ENCODE results near the gene SCAPER. TPM values are rescaled to one million over a fixed set of nuclear protein-coding genes. Genes with fewer than 3 reads are reported as not detected.

The SCAPER gene
- total RNA-seq, 2 donors from 2014 or later: 15.2 to 17.8 TPM

GRCh38 chr15:76393614-76394013 lies 511.5 kb downstream of the SCAPER start:
- Histone ChIP-seq H3K4me3 (no peak overlapping the region), H3K9ac (ENCODE audit: low read depth in 2 of 2, low read length in 2 of 2) (no peak overlapping the region), H3K27me3 (no peaks in the 10 kb centered on the region), H3K36me3 (no peaks in the 10 kb centered on the region), H3K27ac (no peak overlapping the region), H3K9me3 (no peaks in the 10 kb centered on the region), H3K4me1 (no peaks in the 10 kb centered on the region)
- no peak for TF ChIP-seq CTCF (IDR thresholded peaks at IDR 0.05)
- DNase-seq: no peak
- intact Hi-C loops (cut with DNase I): no loop called here

GRCh38 chr15:76391847-76392246 lies 513.3 kb downstream of the SCAPER start:
- intact Hi-C loops (cut with DNase I): no loop called here
- no peaks in the 10 kb centered on the region for H3K4me1 ChIP-seq
- H3K36me3 ChIP-seq: no peaks in the 10 kb centered on the region
- no peak overlapping the region for H3K9ac ChIP-seq (ENCODE audit: low read depth in 2 of 2, low read length in 2 of 2)
- H3K4me3 ChIP-seq: no peak overlapping the region
- no peak for DNase-seq
- no peaks in the 10 kb centered on the region for H3K27me3 ChIP-seq
- no peak for TF ChIP-seq CTCF (IDR thresholded peaks at IDR 0.05)
- no peaks in the 10 kb centered on the region for H3K9me3 ChIP-seq
- H3K27ac ChIP-seq: no peak overlapping the region

- no peak for DNase-seq
- Histone ChIP-seq H3K9ac (ENCODE audit: low read depth in 2 of 2, low read length in 2 of 2) (no peak overlapping the region), H3K27ac (no peak overlapping the region), H3K27me3 (no peaks in the 10 kb centered on the region), H3K4me3 (no peak overlapping the region), H3K4me1 (no peaks in the 10 kb centered on the region), H3K9me3 (no peaks in the 10 kb centered on the region), H3K36me3 (no peaks in the 10 kb centered on the region)
- intact Hi-C loops (cut with DNase I): no loop called here
- no peak for TF ChIP-seq CTCF (IDR thresholded peaks at IDR 0.05)
Measured at GRCh38 chr15:76391309-76391708, 513.8 kb downstream of the SCAPER start.

DNA sequence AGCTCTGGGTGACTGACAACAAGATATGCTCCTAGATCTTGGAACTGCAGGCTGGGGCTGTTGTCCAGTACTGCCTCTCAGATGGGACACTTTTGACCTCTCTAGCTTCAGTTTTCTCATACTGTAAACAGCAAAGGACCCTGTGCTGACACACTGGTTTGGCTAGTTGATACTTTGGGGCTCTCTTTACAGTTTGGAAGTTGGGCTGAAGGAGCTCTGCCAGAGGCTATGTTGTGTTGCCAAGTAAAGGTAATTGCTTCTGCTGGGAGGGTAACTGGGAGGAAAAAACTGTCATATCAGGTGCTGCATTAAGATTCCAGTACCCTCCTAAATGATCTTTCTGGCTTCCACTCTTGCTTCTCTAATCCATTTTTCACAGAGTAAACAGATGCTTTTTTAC lies 514.6 kb downstream of the SCAPER start:
- TF ChIP-seq CTCF (IDR thresholded peaks at IDR 0.05): no peak
- H3K36me3 ChIP-seq: no peaks in the 10 kb centered on the region
- no peaks in the 10 kb centered on the region for H3K9me3 ChIP-seq
- H3K27ac ChIP-seq: no peak overlapping the region
- no peaks in the 10 kb centered on the region for H3K27me3 ChIP-seq
- no peak for DNase-seq
- no peak overlapping the region for H3K9ac ChIP-seq (ENCODE audit: low read depth in 2 of 2, low read length in 2 of 2)
- intact Hi-C loops (cut with DNase I): no loop called here
- H3K4me1 ChIP-seq: no peaks in the 10 kb centered on the region
- H3K4me3 ChIP-seq: no peak overlapping the region

GRCh38 chr15:76386926-76387325 lies 518.2 kb downstream of the SCAPER start:
- Histone ChIP-seq H3K4me3 (no peak overlapping the region), H3K9ac (ENCODE audit: low read depth in 2 of 2, low read length in 2 of 2) (no peak overlapping the region), H3K36me3 (no peaks in the 10 kb centered on the region), H3K9me3 (no peaks in the 10 kb centered on the region), H3K4me1 (no peaks in the 10 kb centered on the region), H3K27me3 (no peaks in the 10 kb centered on the region), H3K27ac (no peak overlapping the region)
- TF ChIP-seq CTCF (IDR thresholded peaks at IDR 0.05): no peak
- intact Hi-C loops (cut with DNase I): no loop called here
- no peak for DNase-seq

DNA sequence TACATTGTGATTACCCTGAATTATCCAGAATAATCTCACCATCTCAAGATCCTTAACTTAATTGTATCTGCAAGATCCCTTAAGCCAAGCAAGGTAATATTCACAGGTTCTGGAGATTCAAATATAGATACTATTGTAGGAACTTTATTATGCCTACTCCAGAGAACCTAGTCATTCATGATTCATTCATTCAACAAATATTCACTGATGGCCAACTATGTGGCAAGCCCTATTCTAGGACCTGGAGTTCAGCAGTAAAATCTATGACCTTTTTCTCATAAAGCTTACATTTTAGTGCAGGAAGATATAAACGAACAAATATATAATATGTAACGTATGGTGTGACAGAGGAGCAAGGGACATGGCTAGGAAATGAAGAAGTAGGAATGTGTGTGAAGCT lies 519.0 kb downstream of the SCAPER start:
- Histone ChIP-seq H3K4me3 (no peak overlapping the region), H3K36me3 (no peaks in the 10 kb centered on the region), H3K27me3 (no peaks in the 10 kb centered on the region), H3K4me1 (no peaks in the 10 kb centered on the region), H3K9ac (ENCODE audit: low read depth in 2 of 2, low read length in 2 of 2) (no peak overlapping the region), H3K9me3 (no peaks in the 10 kb centered on the region), H3K27ac (no peak overlapping the region)
- intact Hi-C loops (cut with DNase I): no loop called here
- no peak for DNase-seq
- no peak for TF ChIP-seq CTCF (IDR thresholded peaks at IDR 0.05)
